Breast epithelium (tissue), 3 donors: Measurements from ENCODE around the gene WFDC11.
"Not testable (repeated sequence)": the region's sequence is repeated elsewhere in the genome, so short reads cannot be mapped to it uniquely, and the experiment has no call there.

ENCODE experiments used
- CTCF ChIP-seq, 3 donors: fragments of 450-650 bp; IDR thresholded peaks; one replicate each; pipeline ENCODE4 v1.5.1; 2016 to 2017; ENCODE audit warnings: antibody characterized with exemption in 3 of 3, mild to moderate bottlenecking in 3 of 3, moderate library complexity in 3 of 3
- POLR2AphosphoS5 ChIP-seq, 3 donors: sonication (generic); formaldehyde crosslinking; IDR thresholded peaks; one replicate each; pipeline ENCODE4 v1.6.1; 2017; ENCODE audit warnings: antibody characterized with exemption in 3 of 3

GRCh38 chr20:45716141-45716688 lies 46.2 kb upstream of the WFDC11 start:
- not testable (repeated sequence) for TF ChIP-seq CTCF, POLR2AphosphoS5 (IDR thresholded peaks at IDR 0.05)
